Activated CD4-positive, alpha-beta T cell treated with anti-CD3 and anti-CD28 coated beads, Interleukin-2, Interleukin-4, amounts not matched to agents 100 ng/mL and 50 ng/mL, durations not matched to agents 16 hours and 8 hours (primary cell): ENCODE measurements around the gene SYNJ2.

Experiments used
- DNase-seq: peaks from one replicate; pipeline ENCODE4 v3.0.0-alpha.2; 2020; ENCODE audit warnings: low spot score

Gene SYNJ2

DNA sequence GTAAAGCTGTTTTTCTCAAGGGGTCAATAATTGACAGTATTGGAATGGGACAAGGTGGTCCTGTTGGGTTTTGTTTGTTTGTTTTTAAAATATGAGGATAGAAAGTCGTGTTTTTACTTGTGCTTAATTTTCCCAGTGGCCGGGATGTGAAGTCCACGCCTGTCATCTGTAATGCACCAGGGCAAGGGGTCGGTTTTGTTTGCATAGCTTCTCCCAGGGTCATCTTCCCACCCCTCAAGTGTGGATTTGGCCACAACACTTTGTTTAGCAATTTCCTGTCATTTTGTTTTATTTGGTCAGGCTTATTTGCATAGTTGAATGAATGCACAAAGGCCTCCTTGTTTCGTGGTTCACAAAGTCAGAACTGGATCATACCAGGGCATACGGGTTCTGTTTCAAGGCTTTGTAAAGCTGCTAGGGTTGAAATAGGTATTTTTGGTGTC, 29.8 kb downstream of the SYNJ2 start:
- no peak for DNase-seq

DNA sequence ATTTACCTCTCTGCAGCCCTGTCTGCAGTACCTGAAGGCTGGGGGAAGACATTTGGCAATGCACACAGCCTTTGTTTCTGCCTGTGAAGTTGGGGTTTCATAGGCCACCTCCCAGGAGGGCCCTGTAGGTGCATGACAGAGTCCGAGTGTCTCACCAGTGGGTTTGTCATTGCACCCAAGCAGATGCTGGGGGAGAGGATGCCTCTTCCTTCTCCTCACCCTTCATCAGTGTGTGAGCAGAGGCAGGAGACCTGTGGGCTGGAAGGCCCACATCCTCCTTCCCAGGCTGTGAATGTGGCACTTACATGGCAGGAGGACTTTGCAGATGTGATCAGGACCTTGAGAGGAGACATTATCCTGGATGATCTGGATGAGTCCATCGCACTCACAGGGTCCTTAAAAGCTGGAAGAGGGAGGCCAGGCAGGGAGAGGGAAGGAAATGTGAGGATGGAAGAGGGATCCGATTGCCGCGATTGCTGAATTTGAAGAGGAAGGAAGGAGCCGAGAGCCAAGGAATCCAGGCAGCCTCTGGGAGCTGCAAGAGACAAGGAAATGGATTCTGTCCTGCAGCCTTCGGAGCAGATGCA, 30.4 kb downstream of the SYNJ2 start:
- no peak for DNase-seq

DNA sequence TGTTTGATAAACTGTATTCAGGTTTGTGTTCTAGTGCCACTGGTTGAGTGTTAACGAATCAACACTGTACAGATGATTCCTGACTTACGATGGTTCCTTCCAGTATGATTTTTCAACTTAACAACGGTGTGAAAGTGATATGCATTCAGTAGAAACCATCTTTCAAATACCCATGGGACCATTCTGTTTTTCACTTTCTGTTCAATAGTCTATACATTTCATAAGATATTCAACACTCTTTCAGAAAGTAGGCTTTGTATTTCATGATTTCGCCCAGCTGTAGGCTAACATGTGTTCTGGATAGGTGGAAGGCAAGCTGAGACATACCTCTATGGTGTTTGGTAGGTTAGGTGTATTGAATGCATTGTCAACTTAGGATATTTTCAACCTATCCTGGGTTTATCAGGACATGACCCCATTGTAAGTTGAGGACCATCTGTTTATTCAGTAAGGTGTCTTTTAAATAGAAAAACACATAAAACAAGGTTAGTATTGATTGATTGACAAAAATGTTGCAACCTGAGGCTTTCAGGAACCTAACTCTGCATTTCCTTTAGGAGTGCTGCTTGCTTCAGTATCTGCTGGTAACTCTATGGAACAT, 32.3 kb downstream of the SYNJ2 start:
- DNase-seq = no peak

- DNase-seq = no peak
These were observed 33.0 kb downstream of the SYNJ2 start for GRCh38 chr6:158014505-158015187.

GRCh38 chr6:158015188-158015506, 33.5 kb downstream of the SYNJ2 start:
- no peak for DNase-seq

GRCh38 chr6:158016571-158017383, 35.1 kb downstream of the SYNJ2 start:
- no peak for DNase-seq

DNA sequence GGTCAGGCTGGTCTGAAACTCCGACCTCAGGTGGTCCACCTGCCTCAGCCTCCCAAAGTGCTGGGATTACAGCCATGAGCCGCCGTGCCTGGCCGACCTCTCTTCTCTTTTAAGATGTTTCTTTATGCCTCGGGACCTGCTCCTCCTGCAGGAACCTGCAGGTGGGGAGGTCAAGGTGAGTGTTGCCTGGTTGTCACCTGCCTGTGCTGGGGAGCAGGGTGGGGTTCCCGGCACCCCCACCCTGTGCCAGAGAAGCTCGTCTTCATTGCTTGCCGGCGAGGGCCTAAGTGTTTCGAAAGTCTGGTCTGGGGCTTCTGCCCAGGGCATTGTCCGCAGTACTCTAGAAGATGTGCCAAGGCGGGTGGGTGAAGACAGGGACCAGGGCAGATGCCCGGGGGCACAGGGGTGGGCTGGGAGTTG, 36.0 kb downstream of the SYNJ2 start:
- no peak for DNase-seq

DNA sequence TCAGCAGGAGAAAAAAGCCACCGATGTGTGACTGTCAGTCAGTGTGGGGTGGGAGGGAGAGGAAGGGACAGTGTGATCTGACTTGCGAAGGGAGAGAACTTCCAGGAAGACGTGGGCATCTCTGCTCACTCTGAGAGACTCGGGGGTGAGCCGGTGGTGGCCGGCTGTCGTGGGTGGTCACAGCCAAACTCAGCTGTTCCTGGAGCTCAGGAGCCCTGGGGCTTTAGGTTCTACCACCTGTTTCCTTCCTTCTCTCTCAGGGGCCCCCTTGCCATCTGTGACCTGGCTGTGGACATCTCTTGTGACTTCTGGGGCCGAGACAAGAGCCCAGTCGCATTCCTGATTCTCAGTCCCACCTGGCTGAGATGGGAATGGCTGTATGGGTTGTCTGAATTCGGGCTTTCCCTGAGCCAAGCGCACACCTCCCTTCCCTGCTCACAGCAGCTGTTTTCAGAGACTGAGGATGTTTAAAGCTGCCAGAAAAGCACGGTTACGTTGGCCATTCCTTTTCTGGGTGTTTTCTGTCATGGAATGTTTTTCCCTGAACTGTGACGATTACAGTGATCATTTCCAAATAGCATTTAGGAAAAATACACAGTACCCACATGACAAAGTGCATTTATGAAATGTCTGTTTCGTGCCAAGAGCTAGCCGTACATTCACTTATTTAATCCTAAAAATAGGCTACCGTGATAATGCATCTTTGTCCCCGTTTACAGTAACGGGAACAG, 36.5 kb downstream of the SYNJ2 start:
- DNase-seq = no peak

GRCh38 chr6:158018851-158019361, 37.2 kb downstream of the SYNJ2 start:
- no peak for DNase-seq

DNA sequence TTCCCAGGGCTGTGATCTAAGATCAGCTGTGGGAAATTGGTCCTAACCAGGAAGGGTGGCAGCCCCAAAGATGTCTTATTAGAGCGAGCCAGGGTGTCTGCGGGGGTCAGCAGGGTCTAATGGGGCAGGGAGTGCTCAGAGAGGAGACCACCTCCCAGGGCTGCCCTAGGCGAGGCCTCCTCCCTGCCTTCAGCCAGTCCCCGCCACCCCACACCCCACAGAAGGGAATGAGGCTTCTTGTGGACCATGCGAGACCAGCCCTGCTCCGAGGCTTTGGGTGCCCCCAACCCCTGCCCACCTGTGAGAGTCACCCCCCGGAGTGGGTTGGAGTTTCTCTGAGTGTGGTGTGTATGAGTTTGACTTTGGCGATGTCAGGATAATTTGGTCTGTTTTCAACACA, 37.8 kb downstream of the SYNJ2 start:
- DNase-seq = no peak

GRCh38 chr6:158020272-158020711, 38.6 kb downstream of the SYNJ2 start:
- no peak for DNase-seq

DNA sequence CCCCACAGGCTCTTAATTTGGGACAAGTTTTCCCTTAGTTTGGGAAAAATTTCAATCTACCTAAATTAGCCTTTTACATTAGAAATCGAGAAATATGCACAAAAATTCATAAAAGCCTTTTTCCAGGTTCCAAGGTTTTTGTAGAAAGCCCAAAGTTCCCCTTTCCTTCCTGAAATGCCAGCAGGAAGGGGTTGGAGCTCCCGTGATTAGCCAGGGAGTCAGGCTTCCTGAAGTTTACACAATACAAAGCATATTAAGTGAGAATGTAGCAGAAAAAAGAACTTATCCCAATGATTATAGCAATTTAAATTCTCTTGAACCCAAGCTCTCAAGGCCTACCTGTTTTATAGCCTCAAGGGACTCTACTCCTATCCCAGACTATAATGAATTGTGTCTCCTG, 39.1 kb downstream of the SYNJ2 start:
- DNase-seq = no peak

DNA sequence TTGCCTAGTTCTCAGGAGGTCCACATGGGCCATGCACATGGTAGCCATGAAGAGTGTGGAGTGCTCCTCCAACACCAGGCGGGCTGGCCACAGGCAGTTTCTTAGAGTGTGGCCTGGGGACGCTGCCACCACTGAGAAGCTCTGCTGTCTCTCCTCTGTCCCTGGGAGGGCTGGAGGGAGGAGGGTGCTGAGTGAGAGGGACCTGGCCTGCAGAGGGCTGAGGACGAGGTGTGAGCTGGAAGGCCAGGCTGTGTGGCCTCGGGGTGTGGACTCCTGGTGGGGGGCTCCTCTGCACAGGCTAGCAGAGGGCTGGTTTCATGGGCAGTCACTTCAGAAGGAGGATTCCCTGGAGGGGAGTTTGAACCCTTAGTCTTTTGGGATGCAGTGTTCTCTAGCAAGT, 39.7 kb downstream of the SYNJ2 start:
- DNase-seq = no peak

GRCh38 chr6:158021814-158022748, 40.4 kb downstream of the SYNJ2 start:
- no peak for DNase-seq

GRCh38 chr6:158022749-158023596, 41.3 kb downstream of the SYNJ2 start:
- DNase-seq = no peak

DNA sequence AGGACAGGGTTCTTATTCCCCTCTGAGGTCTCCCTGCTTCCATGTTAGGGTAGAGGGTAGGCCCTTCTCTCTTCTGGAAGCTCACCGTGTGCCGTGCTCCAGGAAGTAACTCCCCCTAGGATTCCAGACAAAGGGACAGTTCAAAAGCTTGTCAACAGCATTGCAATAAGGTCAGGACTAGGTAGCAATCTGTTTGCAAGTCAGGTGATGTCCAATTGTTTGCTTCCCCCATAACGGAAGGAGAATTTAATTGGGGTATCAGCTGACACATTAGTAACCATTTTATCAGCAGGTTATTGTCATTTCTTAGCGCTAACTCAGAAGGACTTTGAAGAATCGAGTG, 41.9 kb downstream of the SYNJ2 start:
- no peak for DNase-seq

- no peak for DNase-seq
These were observed 43.1 kb downstream of the SYNJ2 start for GRCh38 chr6:158024566-158025297.

DNA sequence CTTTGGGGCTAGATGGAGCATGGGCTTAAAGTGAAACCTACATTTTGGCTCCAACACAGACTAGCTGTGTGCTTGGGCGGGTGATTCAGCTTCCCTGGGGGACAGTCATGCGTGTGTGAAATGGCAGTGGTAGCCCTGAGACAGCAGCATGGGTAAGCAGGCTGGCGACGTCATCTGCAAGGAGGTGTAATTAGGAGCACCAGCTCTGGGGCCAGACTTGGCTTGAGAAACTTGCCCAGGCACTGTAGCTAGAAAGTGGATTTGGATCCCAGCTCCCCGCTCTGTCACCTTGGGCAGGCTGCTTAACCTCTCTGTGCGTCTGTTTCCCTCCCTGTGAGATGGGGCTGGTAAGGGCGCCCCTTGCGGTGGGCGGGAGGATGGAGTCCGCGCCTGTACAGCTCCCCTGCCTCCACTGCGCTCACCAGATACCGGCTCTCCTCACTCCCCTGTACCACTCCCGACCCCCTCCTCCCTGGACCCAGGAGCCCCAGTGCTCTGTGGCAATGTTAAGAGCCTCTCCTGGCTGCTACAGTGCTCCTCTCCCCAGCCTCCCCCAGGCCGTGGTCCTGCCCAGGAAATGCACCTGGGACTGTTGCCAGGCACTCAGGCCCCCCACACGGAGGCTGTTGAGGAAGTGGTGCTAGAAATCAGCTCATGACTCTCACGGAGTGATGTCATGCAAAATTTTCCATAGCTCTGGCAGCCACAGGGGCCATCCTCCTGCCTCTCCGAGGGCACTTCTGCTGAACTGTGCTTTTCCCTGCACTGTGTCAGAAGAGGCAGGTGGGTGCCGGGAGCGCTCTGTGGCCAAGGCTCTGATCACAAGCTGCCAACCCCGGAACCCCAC, 44.6 kb downstream of the SYNJ2 start:
- peak; percentile 88 for DNase-seq
